HG03439 (cell line): ENCODE measurements around the gene CYP2R1.

ENCODE experiments used
- ATAC-seq: cut with Tn5 transposase; IDR thresholded peaks from one replicate; pipeline ENCODE4 v1.9.1; 2021; ENCODE audit warnings: mild to moderate bottlenecking, moderate library complexity; ENCODE audit not compliant: unreplicated experiment

CYP2R1 gene, protein sequence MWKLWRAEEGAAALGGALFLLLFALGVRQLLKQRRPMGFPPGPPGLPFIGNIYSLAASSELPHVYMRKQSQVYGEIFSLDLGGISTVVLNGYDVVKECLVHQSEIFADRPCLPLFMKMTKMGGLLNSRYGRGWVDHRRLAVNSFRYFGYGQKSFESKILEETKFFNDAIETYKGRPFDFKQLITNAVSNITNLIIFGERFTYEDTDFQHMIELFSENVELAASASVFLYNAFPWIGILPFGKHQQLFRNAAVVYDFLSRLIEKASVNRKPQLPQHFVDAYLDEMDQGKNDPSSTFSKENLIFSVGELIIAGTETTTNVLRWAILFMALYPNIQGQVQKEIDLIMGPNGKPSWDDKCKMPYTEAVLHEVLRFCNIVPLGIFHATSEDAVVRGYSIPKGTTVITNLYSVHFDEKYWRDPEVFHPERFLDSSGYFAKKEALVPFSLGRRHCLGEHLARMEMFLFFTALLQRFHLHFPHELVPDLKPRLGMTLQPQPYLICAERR

DNA sequence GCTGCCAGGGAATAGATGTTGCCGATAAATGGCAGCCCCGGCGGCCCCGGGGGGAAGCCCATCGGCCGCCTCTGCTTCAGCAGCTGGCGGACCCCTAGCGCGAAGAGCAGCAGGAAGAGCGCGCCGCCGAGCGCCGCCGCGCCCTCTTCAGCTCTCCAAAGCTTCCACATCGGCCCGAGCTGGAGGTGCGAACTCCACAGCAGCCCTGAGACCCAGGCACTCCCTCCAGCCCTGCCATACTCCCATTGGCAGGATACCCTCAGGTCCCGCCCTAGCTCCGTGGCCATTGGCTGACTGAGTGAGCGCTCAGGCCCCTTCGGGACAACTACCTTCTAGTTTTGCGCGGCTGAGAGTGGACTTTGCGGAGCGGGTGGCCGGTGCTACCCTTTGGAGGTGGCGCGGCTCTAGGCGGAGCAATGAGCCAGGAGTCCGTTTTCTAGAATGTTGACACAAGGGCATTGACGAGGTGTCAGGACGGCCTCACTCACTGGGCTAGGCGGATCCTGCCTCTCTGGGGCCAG, at the start of gene CYP2R1:
Gene CYP2R1 (minus strand): TSS at position 196 of the 521 bp plus-strand sequence. CDS start 26 bp downstream, at position 170.
- peak; percentile 97 for ATAC-seq

DNA sequence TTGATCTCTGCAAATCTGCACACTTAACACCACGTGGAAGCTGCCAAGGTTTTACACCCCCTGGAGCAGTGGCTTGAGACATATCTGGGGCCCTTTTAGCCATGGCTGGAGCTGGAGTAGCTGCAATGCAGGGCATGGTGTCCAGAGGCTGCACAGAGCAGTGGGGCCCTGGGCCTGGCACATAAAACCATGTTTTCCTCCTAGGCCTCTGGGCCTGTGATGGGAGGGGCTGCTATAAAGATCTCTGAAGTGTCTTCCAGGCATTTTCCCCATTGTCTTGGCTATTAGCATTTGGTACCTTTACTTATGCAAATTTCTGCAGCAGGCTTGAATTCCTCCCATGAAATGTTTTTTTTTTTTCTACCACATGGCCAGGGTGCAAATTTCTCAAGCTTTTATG, 46.9 kb upstream of the CYP2R1 start:
- no peak for ATAC-seq

DNA sequence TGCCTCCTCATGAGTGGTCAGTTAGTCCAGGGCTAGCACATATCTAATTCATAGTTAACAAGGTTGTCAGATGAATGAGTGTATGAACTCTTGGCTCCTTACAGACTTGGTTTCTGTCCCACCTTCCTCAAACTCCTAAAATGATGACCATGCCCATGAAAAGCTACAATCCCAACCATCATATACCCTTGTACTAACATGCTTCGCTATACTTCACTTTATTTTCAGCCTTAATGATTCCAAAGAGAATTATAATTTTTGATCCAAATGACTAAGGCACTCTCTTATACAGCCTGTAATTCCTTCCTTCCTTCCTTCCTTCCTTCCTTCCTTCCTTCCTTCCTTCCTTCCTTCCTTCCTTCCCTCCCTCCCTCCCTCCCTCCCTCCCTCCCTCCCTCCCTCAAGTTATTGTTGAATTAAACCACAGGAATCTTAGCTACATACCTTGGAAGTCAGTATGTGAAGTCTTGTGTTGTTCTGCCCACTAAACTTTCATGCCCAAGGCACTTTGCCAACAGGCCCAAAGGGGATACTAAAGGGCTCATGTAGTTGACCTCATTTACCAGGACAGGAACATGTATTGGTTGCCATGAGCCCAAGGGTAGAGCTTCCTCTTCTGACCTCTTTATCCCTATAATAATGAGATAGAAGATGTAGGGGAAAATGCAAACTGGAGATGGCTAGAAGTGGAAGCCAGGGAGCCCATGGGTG, 42.8 kb upstream of the CYP2R1 start:
- ATAC-seq = no peak

DNA sequence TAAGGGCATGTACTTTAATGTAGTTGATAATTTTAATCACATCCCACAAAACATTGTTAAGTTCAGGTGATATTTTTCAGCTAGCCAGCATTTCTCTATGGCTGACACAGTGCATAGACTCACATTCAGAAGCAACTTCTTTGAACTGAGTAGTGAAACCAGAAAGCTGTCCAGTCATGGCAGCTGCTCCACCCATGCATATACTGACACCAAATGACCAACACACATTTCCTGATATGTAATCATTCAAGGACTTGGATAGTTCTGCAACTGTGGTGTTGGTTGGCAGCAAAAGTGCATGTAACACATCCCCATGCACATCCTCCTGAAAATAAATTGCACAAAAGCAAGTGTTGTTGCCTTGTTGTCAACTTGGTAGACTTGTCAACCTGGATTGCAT, 40.4 kb upstream of the CYP2R1 start:
- no peak for ATAC-seq

DNA sequence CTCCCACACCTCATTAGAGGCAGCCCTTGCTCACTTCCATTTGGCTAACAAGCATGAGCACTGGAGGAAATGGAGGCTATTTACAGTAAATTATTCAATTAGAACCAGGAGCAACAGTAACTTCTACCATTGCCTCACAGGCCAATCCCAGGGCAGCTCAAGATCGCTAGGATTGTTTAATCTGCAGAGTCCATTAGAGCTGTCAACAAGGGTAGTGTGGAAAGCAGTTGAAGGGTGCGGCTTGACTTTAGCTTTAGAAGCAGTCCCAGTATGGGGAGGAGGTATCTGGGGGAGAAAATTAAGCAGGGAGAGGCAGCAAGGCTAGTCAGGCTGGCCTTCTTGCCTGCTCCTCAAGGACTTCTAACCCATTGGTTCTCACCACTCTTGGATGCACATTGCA, 38.3 kb upstream of the CYP2R1 start:
- ATAC-seq = no peak

DNA sequence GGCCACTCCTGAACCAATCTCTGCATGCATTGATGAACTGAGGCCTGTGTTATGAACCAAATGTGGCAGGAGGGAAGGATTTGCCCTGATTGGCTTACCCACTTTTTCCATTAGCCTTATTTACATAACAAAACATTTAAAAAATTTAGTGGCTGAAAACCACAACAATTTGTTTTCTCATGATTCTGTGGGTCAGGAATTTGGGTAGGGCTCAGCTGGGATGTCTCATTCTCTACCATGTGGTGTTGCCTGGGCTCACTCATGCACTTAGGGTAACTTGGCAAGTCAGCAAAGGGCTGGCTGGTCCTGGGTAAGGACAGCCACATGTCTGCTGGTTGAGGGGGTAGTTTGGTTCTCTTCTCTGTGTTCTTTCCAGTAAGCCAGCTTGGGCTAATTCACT, 35.1 kb upstream of the CYP2R1 start:
- ATAC-seq = no peak

DNA sequence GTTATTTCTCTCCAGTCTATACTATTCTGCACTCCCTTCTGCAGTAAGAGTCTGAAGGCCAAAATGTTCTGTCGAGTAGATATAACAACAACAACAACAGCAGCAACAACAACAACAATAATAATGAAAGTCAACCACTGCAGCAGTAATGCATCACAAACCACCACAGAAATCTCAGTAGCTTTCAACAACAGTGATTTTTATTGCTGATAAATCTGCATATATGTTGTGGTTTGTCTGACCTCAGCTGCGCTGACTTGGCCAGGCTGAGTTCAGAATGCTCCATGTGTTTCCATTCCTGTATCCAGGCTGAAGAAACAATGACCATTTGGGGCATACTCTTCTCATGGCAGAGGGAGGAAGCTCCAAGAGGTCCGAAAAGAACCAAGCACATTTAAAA, 32.3 kb upstream of the CYP2R1 start:
- no peak for ATAC-seq

DNA sequence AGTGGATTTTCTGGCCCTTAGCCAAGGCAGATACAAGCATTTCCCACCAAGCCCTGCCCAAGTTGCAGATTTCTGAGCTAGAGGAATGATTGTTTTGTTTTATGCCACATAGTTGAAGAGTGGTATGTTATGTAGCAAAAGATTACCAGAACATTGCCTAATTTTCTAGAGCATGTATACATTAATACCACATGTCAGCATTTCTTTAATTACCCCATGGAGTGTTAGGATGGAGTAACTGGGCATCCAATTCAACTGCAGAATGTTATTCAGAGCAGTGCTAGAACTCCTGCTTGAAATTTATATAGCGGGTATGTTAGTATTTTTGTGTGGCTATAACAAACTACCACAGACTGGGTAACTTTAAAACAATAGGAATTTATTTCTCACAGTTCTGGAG, 24.4 kb upstream of the CYP2R1 start:
- no peak for ATAC-seq

DNA sequence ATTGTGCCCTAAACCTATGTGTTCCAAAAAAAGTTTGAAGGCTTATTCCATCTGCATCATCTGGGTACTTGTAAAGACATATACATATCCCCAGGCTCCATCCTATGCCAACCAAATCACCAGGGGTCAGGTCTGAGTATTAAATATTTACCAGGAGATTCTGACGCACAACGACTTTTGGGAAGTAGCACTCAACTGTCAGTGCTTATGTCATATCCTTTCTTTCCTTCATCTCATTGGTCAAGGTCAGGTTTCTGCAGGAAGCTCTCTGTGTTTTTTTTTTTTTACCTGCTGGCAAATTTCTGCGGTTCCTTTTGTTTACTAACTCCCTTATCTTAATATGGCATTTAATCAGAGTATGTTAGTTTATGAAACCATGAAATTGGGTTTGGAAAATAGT, 22.5 kb upstream of the CYP2R1 start:
- ATAC-seq = no peak

DNA sequence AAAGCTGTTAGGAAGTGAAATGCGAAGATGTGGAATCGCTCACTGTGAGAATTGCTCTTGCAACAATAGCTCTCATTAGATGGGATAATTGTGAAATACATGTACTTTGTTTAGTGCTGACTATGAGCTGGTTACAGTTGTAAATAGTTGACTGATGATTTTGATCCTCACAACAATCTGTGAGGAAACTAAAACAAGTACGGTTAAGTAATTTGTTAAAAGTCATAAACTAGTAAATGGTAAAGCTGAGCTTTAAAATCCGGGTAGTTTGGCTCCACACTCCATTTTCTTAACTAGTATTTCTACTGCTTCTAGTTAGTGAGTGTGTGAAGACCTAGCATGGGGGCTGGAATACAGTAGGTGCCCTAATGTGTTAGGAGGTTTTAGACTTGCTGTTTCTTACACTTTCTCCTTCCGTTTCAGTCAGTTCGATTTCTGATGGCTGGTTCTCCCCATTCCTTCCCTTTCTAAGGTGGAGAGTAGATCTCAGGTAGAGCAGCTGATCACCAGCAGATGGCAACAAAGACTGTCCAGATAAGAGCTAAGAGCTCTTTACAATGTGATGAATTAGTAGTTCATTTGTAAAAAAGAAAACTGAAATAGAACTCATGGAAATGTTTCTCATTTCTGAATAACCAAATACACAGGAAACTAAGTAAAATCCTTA, 16.3 kb upstream of the CYP2R1 start:
- peak; percentile 23 for ATAC-seq

DNA sequence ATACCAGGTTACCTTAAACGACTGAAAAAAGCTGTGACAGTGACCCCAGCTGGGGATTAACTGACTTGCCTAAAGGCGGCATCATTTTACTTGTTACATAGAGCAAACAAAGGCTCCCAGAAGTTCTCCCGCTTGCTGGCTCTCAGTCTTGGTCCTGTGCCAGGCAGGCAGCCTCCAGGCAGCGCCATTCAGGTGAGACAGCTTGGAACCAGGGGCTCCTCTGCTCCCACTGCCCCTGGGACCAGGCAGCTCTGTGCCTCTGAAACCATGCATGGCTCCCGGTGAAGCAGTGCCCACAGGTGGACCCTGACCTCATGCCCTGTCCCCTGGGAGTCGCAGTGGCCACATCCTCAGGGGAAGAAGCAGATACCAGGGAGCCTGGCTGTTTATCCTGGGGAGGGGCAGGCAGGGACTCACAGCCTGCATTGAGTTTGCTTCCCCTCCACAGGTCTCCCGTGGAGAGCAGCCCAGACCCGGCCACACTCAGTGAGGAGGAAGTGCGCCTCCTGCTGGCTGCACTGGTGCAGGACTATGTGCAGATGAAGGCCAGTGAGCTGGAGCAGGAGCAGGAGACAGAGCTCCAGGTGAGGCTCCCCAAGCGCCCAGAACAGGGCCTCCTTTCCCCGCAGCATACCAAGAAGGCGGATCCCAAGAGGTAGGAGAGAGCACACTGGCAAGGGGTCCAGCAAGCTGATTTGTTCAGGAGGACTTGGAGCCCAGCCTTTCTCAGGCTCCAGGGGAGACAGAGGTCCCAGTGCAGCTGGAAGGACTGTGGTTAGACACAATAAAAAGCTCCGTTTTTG, 15.6 kb upstream of the CYP2R1 start:
- ATAC-seq = peak; percentile 64

DNA sequence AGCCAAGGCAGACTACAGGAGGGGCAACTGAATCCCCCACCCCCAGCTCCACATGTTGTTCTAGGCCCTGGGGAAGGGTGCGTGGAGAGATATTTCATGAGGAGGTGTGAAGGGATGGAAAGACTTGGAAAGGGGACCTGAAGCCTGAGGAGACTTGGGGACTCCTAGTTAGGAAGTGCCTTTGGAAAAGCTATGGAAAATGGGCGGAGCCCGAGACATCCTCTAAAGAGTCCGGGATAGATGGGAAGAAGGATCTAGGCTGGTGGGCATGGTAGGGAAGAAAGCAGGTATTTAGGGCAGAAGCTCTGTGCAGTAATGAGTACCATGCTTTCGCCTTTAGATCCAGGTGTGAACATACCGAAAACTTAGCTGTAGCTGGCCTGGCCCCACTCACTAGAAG, 15.0 kb upstream of the CYP2R1 start:
- no peak for ATAC-seq

DNA sequence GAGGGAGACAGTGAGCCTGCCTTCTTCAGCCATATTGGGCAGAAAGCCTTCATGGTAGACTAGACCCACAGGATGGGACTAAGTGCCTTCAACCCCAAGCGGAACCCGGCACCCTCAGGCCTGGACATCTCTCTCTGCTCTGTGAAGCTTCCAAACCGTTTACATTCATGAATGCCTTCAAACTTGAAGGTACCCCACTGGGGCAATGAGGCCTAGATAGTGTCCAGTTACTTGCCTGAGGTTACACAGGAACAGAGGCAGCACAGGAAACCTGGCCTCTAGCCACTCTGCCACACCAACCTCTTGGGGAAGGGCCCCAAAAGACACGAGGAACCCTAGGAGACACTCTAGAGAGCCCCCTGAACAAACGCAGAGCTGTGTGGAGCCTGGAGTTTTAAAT, 14.5 kb upstream of the CYP2R1 start:
- no peak for ATAC-seq

DNA sequence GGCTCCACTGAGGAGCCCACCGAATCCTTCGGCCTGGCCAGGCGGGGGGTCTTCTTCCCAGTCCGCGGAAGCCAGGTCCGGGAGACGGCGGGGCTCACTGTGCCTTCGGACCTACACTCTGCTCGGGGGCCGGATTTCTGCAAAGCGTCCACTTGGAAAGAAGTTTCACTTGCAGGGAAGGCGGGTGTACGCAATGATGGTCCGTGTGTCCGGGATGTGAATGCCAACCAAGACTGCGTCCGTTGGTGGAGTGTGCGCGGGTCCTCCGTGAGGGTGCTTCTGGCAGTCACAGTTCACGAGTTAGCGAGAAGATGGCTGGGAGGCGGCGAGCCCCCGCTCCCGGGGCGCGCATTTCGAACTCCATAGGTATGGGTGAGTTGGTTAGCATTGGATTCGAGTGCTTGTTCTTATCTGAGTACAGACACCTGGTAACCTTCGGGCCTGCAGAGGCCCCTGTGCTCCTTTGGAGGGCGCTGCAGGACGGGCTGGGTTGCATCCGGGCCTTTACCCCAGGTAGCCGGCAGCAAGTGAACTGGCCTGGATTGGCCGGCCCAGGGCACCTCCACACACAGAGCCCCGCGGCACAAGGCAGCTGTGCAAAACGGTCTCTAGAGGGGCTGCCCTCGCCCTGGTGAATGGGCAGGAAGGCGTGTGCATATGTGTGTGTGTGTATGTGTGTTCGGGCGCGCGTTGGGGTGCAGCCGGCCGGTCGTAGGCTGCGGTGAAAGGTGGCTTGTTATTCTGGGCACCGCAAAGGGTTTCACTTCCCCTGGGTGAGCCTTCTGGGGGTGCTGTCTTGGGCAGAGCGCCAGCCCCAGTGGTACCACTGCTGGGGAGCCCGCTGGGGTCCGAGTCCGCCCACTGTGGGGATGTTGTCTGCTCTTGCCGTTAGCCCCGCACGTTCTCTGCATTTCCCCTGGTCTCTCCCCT, 13.3 kb upstream of the CYP2R1 start:
- peak; percentile 65 for ATAC-seq

DNA sequence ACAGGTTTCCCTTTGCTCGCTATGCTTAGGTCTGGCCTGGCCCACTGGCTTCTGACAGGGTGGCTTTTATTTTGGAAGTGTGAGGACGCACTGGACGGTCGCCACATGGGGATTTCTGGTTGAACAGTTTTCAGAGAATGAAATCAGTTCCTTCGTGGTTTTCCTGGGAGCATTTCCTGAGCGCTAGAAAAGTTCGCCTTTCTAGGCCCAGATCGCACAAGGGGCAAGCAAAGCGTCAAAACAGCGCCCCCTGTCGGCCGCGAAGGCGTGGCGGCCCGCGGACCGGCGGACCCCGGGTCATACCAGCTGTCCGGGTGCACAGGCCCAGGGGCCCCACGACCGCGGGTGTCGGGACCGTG, 12.7 kb upstream of the CYP2R1 start:
- ATAC-seq = peak; percentile 40

DNA sequence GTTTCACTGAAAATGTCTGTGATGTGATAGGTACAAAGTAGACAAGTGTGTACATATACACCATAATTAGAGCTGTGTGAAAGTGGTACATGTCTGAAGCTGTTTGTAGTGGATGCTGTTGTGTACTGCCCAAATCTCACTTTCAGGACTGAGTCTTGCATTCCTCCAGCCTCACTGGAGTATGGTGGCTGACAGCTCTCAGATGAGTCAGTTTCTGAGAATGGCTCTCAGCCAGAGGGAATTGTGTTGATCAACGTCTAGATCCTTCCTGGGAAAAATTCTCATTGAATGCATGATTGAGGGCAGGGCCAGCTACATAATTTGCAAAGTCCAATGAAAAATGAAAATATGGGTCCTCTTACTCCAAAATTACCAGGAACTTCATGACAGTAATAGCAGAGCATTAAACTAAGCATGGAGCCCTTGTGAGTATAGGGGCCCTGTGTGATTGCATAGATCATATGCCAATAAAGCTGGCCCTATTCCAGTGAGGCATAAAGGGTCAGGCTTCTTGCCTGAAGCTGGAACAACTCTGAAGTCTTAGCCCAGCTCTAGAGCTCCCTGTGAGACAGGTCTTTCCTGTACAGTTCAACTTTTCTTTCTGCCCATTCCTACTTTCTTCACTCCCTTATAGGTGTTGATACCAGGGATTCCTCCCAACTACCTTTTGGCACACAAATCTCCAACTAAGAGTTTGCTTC, 10.8 kb upstream of the CYP2R1 start:
- no peak for ATAC-seq

DNA sequence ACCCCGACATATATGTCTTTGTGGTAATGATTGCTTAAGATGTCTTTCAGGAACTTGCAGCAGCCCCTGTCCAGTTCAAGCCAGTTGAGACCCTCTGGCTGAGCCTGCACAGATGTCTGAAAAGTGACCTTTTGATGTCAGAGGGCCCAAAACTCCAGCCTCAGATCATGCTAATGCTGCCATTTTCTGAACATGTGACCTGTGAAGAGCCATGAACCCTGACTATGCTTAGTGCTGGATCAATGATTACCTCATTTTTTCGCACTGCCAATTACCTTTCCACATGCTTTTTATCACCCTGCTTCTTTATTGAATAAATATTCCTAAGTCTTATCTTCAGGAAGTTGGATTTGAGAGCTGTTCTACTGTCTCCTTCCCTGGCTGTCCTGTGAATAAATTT, 6.9 kb upstream of the CYP2R1 start:
- no peak for ATAC-seq

DNA sequence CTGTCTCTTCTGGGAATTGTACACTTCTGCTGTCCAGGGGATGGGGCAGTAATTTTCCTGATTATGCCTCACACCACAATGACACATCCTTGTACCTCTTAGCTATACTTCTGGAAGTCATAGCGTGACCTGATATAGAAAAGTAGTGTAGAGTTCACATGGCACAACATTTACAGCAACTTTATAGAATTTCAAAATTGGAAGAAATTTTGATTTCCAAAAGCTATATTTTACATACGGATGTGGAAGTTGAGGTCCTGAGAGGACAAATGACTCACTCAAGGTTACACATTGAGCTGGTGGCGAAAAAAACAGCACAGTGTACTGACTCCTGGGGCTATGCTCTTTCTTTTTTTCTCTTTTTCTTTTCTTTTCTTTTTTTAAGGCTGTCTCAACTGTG, 6.3 kb upstream of the CYP2R1 start:
- ATAC-seq = no peak
